HUDEP-2 (cell line): ENCODE data around the gene PPP2R5A.
"Not testable (repeated sequence)": the region's sequence is repeated elsewhere in the genome, so short reads cannot be mapped to it uniquely, and the experiment has no call there.

Experiments
- DNase-seq, 76 experiments: peaks; one replicate each; lab custom pipeline; 2025; ENCODE audit not compliant: unreplicated experiment in 76 of 76; lab: John Stamatoyannopoulos, UW

PPP2R5A gene

DNA sequence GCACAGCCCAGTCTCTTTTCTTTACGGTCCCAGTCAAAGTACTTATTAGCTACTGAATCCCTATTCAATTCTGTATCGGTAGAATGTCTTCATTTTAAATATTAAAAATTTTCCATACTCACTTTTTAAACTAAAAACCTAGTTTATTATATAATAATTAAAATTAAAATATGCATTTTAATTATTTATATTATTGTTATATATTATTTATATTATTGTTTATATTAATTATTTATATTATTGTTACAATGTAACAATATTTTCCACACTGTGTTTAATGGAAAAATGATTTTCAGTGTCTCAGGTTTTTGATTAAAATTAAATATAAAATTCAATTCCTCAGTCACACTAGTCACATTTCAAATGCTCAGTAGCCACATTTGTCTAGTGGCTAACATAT lies 18.2 kb upstream of the PPP2R5A start:
- no peak for DNase-seq

DNA sequence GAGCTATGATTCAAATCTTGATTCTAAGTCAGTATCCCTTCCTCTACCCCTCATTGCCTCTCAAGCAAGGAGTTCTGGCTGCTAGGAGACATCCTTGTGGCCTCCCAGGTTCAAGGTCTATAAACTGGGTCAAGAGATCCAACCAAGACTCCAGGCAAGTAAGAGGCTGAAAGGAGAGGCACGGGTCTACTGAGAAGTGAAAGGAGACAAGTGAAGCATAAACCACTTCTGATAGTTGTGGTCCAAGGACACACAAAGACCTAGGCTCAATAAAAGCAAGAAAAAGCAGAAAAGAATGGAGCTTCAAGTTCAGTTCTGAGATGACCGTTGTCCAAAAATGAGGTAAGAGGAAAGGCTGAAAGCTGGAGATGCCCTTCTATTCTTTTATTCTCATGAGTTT lies 17.8 kb upstream of the PPP2R5A start:
- no peak for DNase-seq

DNA sequence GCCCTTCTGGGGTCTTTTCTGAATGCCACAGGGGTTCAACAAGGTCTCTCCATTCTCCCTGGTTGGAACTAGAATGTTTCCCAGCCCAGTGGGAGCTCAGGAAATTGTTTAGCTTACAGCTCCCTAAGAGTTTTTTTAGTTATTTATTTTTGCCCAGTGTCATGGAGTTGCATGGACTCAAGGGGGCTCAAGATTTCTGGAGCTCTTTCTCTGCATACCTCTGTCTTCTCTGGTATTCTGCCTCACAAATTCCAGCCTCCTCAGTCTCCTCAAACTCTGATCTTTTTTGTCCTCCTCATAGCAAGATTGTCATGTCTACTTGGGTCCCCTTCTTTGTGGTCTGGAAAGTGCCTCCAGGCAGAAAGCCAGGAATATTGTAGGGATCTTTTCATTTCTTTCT lies 15.9 kb upstream of the PPP2R5A start:
- DNase-seq = no peak

DNA sequence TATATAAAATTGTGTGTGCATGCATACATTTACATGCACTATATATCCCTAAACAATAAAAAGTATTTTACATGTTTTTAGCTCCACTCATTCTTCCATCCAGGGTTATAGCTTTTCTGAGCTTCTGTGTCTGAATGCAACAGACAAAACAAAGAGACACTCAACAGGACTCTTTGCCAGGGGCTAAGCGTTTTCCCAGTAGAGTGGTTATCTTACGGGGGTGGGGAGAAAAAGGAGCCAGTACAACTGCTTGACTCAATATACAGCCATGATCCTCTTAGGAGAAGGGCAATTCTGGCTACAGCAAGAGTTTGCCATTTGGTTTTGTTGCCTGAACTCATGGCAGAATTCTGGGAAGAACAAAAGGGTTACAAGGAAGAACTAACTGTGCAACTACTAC lies 14.6 kb upstream of the PPP2R5A start:
- no peak for DNase-seq

DNA sequence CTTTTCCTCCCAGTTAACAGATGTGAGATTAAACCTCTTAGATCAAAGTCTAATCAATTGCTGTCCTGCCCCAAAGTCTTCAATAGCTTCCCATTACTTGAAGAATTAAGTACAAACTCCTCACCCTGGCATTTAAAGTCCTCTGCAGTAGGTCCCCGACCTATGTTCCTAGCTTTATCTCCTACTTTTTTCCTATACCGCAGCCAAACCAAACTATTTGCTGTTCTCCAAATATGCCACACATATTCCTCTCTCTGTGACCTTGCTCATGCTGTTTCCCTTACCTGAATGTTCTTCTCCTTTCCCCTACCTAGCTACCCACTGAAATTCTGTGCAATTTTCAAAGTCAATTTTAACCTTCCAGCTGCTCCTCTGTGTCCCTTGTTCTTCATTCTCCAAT lies 14.0 kb upstream of the PPP2R5A start:
- DNase-seq = no peak

GRCh38 chr1:212271823-212272485 lies 13.3 kb upstream of the PPP2R5A start:
- DNase-seq = no peak

DNA sequence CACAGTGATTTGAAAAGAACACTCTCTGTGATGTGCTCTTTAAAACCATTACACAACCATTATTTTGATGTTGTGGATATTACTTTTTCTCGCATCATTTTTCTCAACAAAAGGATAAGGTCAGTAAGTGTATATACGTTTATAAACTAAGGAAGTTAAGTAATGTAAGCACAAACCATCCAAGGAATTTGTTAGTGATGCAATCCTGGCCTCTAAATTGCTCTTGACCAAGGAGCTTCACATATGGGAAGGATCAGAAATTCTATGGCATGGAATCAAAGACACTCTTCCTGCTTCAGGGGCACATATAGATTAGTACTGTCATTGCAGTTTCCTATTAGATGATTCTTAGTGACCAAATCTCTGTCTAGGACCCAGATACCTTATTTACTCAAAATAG lies 3.6 kb upstream of the PPP2R5A start:
- no peak for DNase-seq

DNA sequence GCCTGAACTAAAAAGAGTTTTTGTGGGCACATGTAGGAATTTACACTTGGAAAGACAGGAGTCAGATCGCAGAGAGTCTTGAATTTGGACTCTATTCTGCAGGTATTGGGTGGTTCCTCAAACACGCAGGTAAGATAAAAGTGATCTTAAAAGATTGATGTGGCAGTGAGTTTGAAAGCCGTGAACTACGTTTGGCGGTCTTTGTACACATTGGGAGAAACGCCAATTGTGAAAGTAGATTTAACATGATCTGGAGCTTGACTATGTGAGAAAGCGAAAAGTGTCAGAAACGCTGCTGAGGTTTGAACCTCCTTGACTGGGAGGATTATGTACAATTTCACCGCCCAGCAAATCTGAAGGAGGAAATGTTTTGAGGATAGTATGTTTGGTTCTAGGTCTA lies 1.5 kb upstream of the PPP2R5A start:
- no peak for DNase-seq

DNA sequence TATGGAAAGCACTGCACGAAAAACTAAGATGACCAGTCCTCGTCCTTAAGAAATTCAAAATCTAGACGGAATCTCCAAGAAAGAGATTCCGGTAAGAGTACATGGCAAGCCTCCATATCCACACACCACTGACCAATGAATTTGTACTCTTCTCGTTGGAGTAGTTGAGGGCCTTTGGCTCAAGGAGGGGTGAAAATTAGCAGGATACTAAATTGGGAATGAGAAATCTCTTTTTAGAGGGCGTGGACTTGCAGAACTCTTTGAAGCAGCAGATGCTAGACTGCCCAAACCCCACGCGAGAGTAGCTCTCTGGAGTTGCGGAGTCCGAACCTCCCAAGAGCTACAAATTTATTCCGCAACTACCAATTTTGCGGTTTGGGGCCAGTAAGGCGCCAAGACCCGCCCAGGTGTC lies 872 bp upstream of the PPP2R5A start:
- no peak for DNase-seq

DNA sequence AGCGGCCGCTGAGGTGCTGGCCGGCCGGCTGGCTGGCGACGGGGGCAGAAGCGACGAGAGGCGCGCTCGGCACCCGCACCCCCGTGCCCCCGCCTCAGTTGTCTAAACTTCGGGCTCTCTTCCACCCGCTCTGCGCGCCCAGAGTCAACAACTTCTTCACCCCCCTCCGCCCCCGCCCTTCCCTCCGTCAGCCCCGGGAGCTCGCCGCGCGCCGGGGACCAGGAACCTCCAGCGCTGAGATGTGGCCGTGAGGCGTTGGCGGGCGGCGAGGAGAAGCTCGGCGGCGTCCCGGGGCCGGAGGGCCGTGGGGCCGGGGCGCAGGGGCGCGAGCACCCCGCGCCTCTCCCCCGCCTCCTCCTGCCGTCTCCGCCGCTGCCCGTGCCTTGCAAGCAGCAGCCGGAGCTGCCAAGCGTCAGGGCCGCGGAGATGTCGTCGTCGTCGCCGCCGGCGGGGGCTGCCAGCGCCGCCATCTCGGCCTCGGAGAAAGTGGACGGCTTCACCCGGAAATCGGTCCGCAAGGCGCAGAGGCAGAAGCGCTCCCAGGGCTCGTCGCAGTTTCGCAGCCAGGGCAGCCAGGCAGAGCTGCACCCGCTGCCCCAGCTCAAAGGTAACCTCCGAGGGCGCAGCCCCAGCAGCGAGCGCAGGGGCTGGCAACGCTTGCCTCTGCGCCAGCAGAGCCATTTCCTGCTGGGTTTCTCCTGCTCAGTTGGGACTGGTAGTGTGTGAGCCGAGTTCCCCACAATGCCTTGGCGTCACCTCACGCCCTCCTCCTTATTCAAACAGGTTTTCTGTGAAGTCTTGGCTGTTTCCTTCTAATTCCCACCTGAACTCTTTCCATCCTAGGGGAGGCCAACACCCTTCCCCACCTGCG lies 710 bp downstream of the PPP2R5A start:
- DNase-seq = peak in 53 of 76 experiments; percentile 11 to 74 (median 49)

GRCh38 chr1:212286556-212287131 lies 1.4 kb downstream of the PPP2R5A start:
- DNase-seq = peak in 3 of 76 experiments; percentile 31 to 52 (median 38)

- no peak for DNase-seq
Measured at GRCh38 chr1:212287261-212287895, 2.2 kb downstream of the PPP2R5A start.

- DNase-seq = not testable (repeated sequence)
Measured at GRCh38 chr1:212287995-212288394, 2.8 kb downstream of the PPP2R5A start.

GRCh38 chr1:212288615-212289014 lies 3.4 kb downstream of the PPP2R5A start:
- DNase-seq = peak in 2 of 76 experiments; percentile 13 to 15

- DNase-seq = no peak
Measured at GRCh38 chr1:212289262-212290077, 4.3 kb downstream of the PPP2R5A start.

DNA sequence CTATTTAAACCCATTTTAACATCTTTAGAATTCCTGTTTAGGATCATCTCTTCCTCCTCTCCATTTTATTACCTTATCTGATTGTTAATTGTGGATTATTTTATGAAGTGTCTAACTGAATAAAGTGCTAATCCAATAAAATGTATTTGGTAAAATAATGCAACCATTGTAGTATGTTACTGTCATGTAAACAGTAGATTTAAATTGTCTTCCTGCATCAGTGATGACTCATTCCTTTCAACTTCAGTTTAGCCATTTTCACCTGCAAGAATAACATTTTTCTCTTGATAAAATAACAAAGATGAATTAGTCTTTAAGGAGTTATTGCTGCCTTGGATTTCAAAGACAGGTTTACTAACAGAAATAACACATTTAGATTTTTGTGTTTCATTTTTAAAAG lies 5.4 kb downstream of the PPP2R5A start:
- DNase-seq = no peak

DNA sequence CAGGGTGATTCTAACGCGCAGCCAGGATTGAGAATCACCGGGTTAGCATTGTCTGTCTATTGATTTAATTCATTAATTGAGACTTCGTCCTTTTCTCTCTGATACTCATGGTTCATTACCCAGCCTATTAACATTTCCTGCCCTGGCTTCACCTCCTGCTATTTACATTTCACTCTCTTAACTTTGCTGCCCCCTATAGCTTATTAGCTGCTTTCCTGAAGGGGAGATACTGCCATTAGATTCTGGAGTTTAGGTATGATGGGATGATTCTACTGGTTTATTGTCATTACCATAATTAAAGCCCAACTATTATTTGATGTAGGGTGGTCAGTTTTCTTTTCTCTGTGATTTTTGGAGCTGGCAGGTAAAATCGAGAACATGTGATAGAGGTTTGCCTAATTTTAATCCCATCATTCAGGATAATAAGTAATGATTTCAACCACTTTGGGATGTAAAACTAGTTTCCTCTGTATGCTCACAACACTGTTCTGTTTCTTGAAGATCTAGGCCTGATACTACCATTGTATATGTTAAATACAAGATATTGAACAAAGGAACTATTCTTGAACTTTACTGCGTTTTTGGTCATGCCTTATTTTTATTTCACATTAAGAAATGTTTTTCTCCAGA lies 6.4 kb downstream of the PPP2R5A start:
- peak in 21 of 76 experiments; percentile 2 to 70 (median 32) for DNase-seq

- DNase-seq = no peak
Measured at GRCh38 chr1:212292250-212293105, 7.3 kb downstream of the PPP2R5A start.

DNA sequence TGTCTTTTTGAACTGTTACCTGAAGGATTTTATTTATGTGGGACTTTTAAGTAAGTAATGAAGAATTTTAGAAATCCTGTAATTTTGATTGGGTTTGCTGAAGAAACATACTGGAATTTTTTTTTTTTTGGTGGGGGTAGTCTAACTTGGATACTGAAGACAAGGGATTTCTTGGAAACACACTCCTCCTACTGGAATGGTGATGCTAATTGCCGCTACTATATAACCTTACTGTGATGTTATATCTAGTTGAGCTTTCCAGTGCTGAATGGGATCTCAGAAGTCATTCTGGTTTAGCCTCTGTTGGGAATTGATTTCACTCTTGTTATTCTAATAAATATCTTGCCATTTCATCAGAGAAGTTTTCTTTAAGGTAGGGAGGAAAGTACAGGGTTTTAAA lies 8.4 kb downstream of the PPP2R5A start:
- DNase-seq = no peak
